ENCODE results near the gene CLIC3.
A peak's percentile ranks its signal among the peaks of the same experiment; 100 is the strongest.

CLIC3 gene

DNA sequence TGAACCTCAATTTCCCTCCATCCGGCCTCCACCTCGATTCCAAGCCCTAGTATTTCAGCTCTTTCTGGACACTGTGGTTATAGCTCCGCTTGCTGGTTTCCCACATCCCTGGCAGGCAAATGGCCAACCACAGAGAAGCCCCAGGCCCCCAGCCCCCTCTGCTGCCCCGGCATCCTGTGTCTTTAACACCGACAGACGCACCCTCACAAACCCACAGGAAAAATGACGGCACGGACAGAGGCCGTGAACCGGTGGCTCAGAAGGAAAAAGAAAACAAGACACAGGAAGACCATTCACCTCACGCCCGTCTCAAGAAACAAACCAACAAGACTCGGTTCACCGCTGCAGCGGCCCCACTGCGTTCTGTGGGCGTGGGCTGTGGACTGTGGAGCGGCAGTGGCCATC, 1.5 kb upstream of the CLIC3 start:
- no peak for DNase-seq

DNA sequence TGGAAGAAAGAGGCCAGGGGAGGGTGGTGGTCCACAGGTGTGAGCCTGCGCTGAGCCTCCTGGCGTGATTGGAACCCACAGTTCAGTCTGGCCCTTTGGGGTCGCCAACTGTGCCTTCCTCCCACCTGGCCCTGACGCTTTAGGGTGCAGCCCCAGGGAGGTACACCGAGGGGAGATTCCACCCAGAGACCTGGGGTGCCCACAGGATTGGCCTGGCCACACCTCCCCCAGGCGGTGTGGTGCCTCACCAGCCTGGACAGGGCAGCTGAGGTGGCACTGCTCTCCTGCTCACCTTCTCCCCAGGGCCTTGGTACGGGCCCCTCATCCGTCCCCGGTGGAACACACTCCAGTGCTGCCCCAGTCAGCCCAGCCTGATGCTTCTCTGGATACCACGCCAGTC, 1.0 kb upstream of the CLIC3 start:
- DNase-seq = no peak

DNA sequence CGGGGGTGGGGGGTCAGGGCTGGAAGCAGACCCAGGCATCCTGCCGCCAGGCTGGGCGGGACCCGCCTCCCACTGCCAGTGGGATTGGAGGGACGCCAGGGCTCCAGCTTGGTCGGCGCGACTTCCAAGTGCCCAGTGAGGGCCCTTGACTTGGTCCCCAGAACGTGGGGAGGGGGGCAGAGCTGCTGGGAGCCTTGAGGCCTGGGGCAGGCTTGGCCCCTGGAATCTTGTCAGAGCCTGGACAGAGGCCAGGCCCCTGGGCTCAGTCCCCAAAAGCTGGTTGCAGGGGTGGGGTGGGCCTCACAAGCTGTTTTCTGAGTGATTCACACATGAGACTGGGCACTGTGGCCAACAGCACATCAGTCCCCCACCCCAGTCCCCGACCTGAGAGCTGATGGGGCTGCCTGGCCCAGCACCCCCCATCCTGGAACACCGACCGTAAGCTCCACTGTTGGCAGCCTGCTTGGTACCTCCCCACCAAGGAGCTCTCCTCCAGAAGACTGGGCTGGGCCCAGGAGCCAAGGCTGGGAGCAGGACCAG, 526 bp downstream of the CLIC3 start:
- DNase-seq = no peak

DNA sequence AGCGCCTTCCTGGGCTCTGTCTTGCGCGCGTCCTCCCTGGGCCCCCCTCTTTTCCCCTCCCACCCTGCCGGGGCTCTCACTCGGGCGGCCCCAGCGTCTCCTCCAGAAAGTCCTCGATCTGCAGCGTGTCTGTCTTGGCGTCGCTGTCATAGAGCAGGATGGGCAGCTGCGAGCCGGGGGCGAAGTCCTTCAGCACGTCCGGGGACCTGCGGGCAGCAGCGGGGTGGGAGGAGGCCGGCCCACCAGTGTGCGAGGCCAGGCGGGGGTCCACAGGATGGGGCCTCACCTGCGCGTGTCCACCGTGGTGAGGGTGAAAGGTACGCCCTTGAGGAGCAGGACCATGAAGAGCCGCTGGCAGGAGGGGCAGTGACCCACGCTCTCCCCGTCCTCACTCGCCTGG, 1.0 kb downstream of the CLIC3 start:
- no peak for DNase-seq

DNA sequence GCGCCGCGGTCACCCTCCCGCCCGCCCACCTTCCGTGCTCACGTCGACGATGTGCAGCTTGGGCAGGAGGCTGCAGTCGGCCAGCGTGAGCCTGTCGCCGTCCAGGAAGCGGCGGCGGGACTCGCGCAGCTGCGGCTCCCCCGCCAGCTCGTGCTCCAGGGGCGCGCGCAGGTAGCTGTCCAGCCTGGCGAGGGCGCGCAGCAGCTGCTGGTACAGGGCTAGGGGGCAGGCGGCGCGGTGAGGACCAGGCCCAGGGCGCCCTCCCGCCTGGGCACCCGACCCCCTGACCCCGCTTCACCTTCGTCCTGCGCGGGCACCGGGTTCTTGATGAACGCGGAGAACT, 1.5 kb downstream of the CLIC3 start:
- DNase-seq = no peak

DNA sequence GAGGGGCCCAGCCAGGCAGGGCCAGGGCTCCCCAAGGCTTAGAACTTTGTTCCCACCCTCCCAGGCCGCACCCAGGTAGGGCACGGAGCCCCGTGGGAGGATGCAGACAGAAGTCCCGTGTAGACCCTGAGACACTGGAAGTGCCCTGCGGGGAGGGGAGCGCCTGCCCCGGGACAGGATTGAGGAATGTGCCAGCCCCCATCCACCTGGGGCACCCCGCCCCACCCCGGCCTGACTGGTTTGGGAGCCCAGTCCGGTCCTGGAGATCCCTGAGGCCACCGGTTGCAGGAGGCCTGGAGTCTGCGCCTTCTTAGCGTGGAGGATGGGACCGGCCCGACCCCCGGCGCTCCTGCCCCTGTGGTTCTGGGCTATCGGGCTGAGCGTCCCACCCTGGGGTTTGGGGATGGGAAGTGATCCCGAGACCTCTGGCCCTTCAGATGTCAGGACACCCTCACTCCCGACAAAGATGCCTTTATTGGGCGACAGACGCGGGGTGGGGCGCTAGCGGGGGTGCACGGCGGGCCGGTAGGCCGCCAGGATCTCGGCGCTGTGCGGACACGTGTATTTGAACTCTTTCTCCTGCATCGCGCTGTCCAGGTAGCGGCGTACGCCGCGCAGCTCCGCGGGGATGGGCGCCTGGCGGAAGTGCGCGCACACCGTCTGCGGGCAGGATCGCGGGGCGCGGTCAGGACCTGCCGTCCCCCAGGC, 2.0 kb downstream of the CLIC3 start:
- DNase-seq = no peak

DNA sequence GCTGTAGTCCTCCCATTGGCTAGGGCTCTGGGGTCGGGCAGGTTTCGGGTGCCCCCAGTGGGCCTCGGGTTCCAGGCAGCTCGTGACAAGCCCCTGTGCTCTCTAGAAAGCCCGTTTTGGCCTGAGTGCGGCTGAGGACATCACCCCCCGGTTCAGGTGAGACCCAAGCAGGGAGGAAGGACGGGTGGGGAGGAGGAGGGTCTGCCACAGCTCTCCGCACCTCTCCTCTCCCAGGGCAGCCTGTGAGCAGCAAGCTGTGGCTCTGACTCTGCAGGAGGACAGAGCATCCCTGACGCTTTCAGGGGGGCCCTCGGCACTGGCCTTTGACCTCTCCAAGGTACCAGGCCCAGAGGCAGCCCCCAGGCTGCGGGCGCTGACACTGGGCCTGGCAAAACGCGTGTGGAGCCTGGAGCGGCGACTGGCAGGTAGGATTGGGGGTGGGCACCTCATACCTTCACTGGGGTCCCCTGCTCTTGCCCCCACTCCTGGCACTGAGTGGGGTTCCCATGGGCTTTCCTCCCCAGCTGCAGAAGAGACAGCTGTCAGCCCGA, 3.5 kb downstream of the CLIC3 start:
- no peak for DNase-seq

DNA sequence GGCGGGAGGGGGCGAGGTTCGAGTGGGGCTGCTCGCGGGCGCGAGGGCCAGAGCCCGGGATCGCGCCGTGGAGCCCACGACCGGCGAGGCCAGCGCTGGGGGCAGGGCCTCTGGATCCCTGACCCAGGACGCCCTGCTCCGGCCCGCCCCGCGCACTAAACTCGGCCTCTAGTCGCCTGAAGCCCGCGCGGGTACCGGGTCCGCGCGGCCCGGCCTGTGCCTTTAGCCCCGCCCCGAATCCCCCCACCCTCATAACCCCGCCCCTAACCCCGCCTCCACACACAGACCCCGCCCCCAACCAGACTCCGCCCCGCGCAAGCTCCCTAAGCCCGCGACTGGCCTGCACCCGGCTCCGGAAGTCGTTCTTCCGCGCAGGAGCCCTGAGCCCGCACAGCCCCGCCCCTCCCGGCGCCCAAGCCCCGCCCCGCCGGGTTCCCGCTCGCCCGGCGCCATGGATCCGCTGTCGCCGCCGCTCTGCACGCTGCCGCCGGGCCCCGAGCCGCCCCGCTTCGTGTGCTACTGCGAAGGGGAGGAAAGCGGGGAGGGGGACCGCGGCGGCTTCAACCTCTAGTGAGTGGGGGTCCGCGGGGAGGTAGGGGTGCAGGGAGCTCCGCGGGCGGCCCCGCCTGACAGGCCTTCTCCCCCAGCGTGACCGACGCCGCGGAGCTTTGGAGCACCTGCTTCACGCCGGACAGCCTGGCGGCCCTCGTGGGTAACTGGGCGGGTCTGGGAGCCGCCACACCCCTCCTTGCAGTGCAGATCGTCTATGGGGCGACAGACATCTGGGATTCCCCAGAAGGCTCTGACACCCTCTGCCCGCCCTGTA, 4.2 kb downstream of the CLIC3 start, which contains the start of gene PAXX:
TSS of gene PAXX (plus strand) at position 430 of the 826 bp plus-strand sequence. CDS start at position 452, 22 bp downstream.
- DNase-seq = peak; percentile 85

DNA sequence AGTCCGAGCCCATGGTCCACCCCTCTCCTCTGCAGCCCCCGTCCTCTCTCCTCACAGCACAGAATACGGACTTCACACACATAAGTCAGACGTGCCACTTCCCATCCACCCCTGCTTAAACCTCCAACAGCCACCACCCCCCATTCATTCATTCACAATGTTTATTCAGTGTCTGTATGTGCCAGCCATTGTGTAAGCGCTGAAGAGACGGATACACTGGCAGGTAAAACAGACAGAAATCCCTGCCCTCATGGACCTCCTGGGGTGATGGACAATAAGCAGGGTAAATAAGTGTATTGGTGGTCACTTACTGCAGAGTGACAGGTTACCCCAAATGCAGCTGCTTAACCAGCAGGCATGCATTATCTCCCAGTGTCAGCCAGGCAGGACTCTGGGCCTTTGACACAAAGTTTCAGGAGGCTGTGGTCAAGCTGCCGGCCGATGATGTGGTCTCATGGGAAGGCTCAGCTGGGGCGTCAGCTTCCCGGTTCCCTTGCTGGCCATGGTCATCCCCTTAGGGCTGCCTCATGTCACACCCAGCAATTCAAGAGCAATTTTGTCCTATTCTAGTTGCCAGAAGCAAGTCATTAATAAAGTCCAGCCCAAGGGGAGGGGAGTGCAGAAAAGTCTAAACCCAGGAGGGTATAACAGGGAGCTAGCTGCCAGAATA, 6.0 kb downstream of the CLIC3 start:
- peak; percentile 92 for DNase-seq

DNA sequence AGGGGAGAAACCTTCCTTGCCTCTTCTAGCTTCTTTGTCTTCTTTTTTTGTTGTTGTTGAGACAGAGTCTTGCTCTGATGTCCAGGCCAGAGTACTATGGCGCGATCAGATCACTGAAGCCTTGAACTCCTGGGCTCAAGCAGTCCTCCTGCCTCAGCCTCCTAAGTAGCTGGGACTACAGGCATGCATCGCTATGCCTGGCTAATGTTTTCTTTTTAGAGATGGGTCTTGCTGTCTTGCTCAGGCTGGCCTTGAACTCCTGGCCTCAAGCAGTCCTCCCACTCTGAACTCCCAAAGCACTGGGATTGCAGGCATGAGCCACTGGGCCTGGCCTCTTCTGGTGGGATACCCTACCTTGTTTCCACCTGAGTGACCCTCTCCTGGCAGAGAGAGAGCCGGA, 7.5 kb downstream of the CLIC3 start:
- DNase-seq = no peak

DNA sequence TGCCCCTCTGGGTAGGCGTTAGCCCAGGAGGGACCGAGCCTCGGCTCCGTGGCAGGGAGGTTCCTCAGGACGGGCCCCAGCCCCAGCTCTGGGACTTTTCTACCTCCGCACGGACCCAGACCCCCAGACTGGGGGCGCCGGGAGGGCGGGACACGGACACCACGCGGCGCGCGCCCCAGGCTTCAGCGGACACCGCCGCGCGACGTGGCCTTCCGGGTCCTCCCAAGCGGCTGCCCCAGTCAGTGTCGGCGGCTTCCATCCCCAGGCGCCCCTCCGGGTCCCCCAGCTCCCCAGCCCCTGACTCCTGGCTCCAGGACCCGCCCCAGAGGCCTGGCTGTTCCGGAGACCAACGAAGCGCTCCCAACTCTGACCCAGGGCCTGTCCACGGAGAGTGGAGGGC, 10.5 kb downstream of the CLIC3 start:
- no peak for DNase-seq

DNA sequence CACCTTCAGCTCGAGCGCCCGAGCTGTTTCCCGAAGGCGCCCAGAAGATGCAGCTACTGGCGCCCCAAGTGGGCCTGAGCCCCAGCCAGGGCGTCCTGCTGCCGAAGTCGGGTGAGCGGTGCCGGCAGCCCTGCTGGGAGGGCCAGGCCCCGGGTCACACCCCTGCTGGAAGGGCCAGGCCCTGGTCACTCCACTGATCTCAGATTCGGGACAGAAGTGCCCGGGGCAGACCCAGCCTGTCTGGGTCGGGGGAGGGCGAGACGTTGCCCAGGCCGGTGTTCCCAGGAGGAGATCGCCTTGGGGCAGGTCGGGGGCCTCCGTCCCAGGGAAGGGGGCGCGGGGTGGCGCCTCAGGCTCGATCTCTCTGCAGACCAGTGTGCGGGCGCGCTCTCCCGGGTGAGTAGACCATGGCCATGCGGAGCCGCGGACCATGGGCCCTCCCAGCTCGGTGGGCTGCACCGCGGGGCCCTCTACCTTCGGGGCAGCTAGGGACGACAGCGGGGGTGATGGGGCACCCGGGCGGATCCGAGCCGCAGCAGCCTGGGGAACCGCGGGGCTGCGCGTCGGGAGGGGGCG, 11.3 kb downstream of the CLIC3 start:
- DNase-seq = no peak

DNA sequence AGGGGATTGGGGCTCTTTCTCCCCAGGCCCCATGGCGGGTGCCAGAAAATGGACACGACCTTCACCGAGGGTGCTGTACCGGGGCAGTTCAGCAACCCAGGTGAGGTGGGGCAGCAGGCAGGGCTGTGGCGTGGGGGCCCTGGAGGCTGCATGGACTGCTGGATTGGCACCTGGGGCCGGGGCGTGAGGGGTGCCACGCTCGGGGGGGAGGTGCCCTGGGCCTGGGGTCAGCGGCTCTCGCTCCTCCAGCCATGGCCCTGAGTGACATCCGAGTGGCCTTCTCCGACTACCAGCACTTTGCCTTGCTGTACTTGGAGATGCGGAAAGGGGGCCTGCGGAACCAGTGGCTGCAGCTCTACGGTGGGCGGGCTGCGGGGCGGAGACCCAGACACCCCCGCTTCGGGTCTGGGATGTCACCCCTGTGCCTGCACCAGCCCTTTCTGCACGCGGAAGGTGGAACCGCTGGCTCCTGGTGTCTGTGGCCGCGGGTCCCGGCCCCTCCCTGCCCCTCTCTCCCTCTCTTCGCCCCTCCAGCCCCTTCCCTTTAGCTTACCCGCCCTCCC, 11.8 kb downstream of the CLIC3 start:
- DNase-seq = no peak

DNA sequence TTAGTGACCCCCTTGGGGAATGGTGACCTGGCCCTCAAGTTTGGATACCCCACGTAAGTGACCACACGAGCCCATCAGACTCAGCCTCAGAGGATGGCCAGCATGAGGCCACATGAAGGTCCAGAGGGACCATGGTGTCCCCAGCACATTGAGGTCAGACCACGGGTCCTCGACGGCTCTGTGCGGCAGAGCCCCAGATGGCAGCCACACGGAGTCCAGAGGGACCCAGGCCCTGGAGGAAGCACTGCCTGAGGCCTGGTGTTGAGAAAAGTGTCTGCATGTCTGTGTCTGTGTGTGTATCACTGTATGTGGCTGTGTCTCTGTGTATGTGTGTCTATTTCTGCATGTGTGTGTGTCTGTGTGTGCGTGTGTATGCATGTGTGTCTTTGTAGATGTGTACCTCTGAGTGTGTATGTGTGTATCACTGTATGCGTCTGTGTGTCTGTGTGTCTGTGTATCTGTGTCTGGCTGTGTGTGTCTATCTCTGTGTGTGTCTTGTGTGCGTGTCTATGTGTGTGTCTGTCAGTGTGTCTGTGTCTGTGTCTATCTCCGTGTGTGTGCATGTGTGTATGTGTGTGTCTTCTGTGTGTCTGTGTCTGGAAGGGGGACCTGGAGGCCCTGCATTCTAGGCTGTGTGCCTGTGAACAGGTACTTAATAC, 12.6 kb downstream of the CLIC3 start:
- no peak for DNase-seq

DNA sequence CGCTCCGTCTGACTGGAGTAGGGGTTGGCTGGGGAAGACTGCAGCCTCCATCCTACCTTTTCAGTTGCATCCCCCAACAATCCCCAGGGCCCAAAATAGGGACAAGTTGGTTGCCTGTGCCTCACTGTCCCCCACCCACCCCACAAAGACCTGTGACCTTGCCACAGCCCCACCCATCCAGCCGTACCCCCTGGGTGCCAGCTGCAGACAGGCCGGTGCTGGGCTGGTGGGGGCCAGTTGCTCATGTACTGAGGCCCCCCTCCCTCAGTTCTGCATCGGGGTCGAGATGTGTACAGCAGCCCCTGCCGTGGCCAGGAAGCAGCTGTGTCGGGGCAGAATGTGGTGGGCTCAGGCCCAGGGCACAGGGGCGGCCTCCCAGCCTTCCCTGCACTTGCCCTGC, 13.2 kb downstream of the CLIC3 start:
- DNase-seq = no peak

DNA sequence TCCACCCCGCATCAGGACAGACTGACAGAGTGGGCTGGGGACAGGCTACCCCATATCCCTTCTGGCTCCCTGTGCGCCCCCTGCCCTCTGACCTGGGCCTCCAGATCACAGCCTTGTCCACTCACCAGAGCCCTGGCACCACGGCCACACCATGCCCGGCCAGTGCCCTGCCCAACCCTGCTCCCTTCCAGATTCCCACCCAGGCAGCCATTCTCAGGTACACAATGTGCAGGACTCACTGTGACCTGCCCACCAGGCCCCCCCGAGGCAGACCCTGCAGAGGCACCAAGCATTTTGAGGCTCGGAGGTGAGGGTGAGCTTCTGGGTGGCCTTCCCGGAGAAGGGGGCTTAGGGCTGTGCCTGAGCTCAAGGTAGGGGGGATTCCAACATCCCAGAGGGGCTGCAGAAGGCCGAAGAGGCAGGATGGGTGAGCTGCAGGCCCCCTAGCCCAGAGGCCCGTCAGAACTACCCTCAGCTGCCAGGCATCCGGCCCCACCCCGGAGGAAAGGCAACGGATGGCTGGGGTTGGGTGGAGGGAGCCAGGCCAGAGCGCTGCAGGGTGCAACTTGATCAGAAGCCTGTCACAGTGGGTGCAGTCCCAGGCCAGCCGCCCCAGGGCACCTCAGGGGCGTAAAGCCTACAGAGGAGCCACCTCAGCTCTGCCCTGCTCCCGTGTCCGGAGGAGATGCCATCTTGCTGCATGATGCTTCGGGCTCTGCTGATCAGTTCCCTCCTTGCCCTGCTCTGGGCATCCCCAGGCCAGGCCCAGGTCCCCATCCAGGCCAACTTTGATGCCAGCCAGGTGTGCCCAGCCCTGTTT, 13.9 kb downstream of the CLIC3 start, which contains the start of gene LCNL1:
TSS of gene LCNL1 (plus strand) at position 762 of the 820 bp plus-strand sequence. CDS start 594 bp downstream, outside the sequence.
- DNase-seq = no peak

DNA sequence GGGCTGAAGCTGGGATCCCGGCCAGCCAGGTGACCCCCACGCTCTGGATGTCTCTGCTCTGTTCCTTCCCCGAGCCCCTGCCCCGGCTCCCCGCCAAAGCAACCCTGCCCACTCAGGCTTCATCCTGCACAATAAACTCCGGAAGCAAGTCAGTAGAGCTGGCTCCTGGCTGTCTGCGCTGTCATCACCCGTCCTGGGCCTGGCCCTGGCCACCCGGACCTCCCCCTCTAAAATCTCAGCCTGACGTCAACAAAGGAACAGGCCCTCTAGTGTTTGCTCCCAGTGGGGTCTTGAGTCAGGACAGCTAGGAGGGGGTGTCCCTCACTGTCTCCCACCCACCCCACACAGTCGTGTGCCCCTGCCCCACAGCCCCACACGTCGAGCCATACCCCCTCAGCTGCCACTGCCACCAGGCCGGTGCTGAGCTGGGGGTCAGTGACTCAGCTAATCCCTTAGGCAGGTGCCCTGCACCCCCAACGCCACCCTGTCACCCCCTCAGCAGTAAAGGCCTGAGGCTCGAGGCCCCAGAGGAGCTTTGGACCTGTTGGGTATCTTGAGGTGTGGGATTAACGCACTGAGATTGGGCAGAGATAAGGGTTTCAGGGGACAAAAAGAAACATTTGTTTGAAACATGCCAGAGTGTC, 14.7 kb downstream of the CLIC3 start:
- no peak for DNase-seq

DNA sequence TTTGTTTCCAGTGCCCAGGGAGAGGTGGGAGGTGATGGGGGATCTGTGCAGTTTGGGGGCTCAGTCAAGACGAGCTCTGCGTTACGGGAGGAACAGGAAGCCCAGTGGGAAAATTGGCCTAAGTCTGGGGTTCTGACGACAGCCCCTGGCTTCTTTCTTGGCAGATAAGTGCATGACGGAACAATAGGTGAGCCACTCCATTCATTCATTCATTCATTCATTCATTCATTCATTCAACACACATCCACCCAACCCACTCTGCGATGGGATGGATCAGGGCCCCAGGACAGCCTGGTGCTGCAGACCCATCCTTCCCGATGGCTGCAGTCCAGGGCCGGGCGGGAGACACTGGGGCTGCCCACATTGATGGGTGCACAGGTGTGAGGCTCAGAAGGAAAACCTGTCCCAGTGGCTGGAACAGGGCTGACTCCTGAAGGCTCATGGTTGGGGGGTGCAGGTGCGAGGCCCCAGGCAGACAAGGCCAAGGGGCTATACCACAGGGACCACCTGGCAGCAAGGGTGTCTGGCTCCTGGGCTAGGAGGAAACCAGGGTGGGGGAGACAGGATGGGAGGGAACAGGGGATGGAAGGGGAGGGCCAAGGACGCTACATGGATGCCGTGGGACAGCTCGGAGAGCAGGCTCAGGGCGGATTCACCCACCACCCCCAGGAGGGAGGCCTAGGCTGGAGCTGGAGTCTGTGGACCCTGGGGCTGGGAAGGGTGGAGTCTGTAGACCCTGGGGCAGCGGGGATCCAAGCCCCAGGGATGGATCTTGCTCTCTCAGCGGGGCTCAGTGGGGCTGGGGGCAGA, 15.5 kb downstream of the CLIC3 start:
- no peak for DNase-seq

DNA sequence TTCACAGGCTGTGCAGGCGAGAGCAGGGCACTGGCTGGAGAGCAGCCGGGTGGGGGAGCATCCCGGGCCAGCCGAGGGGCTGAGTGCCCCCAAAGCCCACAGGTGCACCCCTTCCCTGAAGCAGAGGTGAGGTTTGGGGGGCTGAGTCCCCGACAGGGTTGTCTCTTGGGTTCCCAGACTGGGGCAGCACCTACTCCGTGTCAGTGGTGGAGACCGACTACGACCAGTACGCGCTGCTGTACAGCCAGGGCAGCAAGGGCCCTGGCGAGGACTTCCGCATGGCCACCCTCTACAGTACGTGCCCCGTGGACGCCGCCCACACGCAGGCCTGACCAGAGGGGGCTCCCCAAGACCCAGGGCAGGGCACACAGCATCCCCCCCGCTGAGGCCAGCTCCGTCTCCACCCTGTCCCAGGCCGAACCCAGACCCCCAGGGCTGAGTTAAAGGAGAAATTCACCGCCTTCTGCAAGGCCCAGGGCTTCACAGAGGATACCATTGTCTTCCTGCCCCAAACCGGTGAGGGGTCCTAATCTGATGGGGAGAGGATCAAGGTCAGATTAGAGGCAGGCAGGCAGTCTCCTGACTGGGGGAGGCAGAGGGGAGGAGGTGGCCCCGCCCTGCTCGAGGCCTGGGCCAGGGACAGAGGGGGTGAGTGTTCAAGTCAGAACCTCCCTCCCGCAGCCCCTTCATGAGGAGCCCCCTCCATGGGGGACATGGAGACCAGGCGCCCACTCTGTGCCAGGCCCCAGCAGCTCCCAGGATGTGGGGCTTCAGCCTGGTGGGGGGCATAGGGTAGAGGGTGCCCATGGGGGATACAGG, 16.4 kb downstream of the CLIC3 start:
- no peak for DNase-seq
